GM18505 (cell line): ENCODE results near the gene CEACAM6.

Experiments used
- ATAC-seq: cut with Tn5 transposase; IDR thresholded peaks from one replicate; pipeline ENCODE4 v1.9.1; 2021; ENCODE audit not compliant: unreplicated experiment
- POLR2A ChIP-seq: IDR thresholded peaks from 4 replicates; pipeline ENCODE4 v1.6.1; 2011; ENCODE audit warnings: borderline replicate concordance; ENCODE audit not compliant: insufficient read depth, insufficient read length; ENCODE audit errors: extremely low read depth

Gene CEACAM6

DNA sequence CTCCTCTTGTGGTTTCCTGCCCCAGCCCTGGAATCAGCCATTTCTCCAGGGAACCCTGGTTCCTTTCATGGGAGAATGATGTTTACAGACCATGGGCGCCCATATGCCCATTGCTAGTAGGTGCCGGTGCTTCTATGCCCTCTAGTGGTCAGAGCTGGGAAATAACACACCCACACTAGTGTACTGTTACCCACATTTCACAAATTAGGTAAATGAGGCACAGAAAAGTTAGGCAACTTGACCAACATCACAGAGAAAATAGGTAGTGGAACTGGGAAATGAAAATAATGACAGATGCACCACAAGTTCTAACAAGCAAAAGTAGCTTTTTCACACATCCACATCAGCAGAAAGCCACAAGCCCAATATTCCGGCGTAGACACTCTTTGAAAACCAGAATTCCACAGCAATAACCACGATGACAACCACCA is 39.7 kb downstream of the CEACAM6 start:
- TF ChIP-seq POLR2A: no peak
- no peak for ATAC-seq

DNA sequence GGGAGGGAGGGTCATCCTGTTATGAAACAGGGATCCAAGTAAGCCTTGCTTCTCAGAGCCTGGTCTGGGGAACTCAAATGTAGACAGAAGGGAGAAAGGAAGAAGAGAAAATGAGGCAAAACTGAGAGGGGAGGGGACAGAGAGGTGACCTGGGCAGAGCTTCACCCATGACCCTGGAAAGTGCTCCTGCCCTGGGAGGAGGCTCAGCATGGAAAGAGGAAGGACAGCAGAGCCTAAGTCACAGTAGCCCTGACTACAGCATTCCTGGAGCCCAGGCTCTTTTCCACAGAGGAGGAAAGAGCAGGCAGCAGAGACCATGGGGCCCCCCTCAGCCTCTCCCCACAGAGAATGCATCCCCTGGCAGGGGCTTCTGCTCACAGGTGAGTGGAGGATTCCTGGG is 41.0 kb downstream of the CEACAM6 start, which contains the start of gene CEACAM3:
Gene CEACAM3 (plus strand): TSS at position 226 of the 400 bp plus-strand sequence. CDS start 91 bp downstream, at position 317.
- TF ChIP-seq POLR2A: no peak

DNA sequence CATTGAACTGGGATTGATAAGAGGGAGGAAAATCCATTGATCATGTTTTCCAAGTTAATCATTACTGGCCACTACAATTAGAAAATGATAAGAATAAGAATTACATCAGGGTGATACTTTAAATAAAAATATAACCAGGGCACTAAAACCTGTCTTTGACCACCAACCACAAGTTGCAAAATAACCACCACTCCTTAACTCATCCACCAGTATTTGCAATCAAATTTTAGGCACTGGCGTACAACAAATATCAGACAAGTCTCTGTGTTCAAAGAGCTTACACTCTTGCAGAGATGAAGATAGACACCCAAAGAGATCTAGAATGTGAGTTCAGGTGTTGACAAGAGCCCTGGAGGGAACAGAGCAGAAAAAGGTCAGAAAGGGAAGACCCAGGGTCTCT is 41.6 kb downstream of the CEACAM6 start:
- TF ChIP-seq POLR2A: no peak
- no peak for ATAC-seq

More for the DNA sequence above, 41.0 kb downstream of the CEACAM6 start, which contains the start of gene CEACAM3:
- no peak for ATAC-seq

DNA sequence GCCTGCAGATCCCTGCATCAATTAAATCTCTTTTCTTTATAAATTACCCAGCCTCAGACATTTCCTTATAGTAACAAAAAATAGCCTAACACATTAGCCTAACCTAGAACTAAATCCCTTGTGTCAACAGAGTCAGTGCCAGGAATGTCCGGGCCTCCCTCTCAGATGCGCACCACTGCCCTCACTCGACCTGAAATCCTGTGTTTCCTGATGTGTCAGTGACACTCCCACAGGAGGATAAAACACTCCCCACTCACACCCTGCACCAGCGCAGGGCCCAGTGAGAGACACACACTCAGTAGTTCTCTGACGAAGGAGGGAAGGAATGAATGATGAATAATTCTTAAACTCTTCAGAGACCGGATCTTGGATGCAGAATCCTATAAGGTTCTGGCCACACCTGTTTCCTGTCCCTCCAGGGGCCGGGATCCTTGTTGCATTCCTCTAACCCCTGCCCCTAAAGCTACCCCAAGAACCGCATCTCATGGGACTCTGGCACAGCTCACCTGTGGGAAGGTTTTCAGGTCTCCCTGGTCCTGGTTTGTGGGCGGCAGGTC is 44.2 kb downstream of the CEACAM6 start:
- no peak for TF ChIP-seq POLR2A
- ATAC-seq: no peak

- TF ChIP-seq POLR2A: no peak
- no peak for ATAC-seq
Measured at GRCh38 chr19:41801031-41801430, 45.7 kb downstream of the CEACAM6 start.

- ATAC-seq: no peak
- no peak for TF ChIP-seq POLR2A
Measured at GRCh38 chr19:41801792-41802211, 46.5 kb downstream of the CEACAM6 start.

- ATAC-seq: no peak
- TF ChIP-seq POLR2A: no peak
Measured at GRCh38 chr19:41802770-41803169, 47.4 kb downstream of the CEACAM6 start.

GRCh38 chr19:41804336-41804735 is 49.0 kb downstream of the CEACAM6 start:
- no peak for ATAC-seq

GRCh38 chr19:41807176-41807575 is 51.8 kb downstream of the CEACAM6 start:
- no peak for TF ChIP-seq POLR2A
- ATAC-seq: no peak

More at GRCh38 chr19:41804336-41804735, 49.0 kb downstream of the CEACAM6 start:
- no peak for TF ChIP-seq POLR2A

GRCh38 chr19:41808663-41809566 is 53.6 kb downstream of the CEACAM6 start:
- no peak for TF ChIP-seq POLR2A

GRCh38 chr19:41810301-41810700 is 55.0 kb downstream of the CEACAM6 start:
- TF ChIP-seq POLR2A: no peak
- ATAC-seq: no peak

More at GRCh38 chr19:41808663-41809566, 53.6 kb downstream of the CEACAM6 start:
- no peak for ATAC-seq

- no peak for ATAC-seq
- TF ChIP-seq POLR2A: no peak
Measured at GRCh38 chr19:41811036-41811435, 55.7 kb downstream of the CEACAM6 start.

DNA sequence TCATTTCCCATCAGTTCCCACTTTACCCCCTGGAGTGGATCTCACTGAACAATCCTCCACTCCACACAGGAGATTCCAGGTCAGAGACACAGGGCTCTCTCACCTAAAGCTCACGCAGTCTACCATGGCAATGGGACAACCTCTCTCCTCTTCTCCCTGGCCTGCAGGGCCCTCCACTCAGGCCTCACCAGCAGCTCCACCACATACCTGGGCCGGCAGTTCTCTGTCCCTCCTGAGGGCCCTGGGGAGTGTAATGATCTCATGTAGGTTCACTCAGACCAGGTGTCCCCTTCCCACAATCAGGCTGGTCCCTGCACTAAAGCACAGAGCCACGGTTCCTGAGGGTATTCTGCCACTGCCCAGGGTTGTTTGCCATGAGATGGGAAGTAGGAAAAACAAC is 56.7 kb downstream of the CEACAM6 start:
- no peak for TF ChIP-seq POLR2A
- ATAC-seq: no peak

- TF ChIP-seq POLR2A: no peak
- ATAC-seq: no peak
Measured at GRCh38 chr19:41813911-41814310, 58.6 kb downstream of the CEACAM6 start.
